SK-N-MC (cell line): ENCODE results near the gene SETD1A.

ENCODE experiments used
- EZH2 ChIP-seq: fragments of 200-600 bp; sonication (generic); IDR thresholded peaks from one replicate; pipeline ENCODE4 v1.6.1; 2017; ENCODE audit warnings: antibody characterized with exemption
- POLR2AphosphoS5 ChIP-seq: IDR thresholded peaks from 2 replicates; pipeline ENCODE4 v1.6.1; 2012; ENCODE audit warnings: mild to moderate bottlenecking, low read depth, low read length, borderline replicate concordance

DNA sequence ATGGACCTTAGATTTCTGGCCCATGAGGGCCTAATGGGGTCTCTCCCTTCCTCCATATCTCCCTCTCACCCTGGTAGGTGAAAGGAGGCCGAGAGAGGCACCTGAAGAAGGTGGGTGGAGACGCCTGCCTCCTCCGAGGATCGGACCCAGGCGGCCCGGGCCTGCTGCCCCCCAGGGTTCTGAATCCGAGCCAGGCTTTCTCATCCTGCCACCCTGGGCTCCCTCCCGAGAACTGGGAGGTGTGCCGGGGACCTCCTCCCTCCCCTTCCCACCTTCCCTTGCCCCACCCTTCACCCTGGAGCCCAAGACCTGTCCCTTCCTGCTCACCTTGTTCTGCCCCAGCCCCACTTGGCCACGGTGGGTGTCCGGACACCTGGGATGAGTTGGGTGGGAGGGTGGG is 29.2 kb upstream of the SETD1A start:
- TF ChIP-seq EZH2 (no peak), POLR2AphosphoS5 (no peak)
